ENCODE results near the gene SETBP1.
"Not testable (repeated sequence)": the region's sequence is repeated elsewhere in the genome, so short reads cannot be mapped to it uniquely, and the experiment has no call there.

Gene SETBP1

DNA sequence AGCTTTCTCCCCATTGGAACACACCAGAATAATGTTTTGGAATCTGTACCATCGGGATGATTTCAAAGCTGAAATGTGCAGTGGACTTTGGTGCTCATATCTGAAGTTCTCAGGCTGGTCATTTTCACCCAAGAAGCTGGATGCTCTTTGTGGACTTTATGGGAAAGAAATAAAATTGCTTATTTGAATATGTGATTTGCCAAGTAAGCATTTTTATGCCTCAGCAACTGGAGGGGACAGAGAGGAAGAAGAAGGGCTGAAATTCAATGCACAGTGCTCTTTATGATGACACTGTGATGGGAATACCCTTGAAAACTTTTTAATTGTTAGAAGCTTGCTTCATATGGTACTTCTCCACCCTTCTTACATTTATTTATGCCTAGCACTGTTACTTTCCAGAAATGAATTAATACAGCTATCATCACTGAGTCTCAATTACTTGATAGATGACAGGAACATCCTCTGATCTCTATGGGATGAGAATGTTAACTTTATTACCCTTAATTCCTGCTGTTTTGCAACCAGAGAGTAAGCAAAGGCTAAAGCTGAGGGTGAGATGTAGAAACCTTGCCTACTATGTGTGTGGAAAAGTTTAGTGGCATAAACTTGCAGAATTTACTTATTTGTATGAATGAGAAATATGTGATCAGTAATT, 23.6 kb downstream of the SETBP1 start:
- DNase-seq (ENCODE audit: low read depth): no peak

DNA sequence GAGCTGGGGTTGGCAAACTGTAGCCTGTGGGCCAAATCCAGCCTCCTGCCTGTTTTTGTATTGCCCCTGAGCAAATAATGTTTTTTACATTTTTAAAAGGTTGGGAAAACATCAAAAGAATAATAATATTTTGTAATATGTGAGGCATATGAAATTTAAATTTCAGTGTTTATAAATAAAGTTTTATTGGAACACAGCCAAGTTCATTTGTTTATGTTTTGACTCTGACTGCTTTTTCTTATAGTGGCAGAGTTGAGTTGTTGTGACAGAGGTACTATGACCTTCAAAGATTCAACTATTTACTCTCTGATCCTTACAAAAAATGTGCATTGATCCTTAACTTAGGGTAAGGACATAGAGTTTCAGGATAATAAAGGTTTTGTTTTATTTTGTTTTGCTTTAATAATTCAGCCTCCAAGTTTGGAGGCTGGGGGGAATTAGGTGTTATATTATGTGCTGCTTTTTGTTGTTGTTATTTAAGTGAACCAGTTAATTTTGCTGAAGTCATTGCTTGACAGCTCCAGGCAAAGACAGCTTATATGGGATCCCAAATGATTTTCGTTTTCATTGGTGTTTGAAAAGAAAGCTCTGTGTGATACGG, 24.5 kb downstream of the SETBP1 start:
- DNase-seq (ENCODE audit: low read depth): no peak

DNA sequence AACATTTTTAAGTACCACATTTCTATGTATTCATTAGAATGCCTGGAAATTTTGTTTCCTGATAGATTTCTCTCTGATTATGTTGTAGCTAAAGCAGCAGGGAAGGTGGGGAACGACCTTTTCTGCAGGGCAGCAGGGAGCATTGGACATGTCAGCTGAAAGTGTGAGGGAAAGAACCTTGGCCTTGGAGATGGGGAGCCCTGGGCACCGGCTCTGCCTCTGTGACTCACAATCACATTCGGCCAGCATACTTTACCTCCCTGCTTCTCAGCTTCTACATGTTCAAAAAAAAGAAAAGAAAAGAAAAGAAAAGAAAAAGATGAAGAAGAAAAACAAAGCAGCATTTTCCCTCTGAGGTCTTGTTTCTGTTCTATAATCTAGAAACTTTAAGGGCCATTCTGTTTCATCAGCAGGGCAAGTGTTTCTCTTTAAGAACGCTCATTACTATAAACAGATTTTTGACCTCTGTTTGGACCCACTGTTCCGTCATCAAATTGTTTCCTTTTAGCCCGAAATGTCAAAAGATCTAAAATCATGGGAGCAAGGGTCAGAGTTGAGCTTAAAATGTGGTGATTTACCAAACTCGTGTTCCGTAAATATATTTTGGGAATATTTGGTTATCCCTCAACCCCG, 27.9 kb downstream of the SETBP1 start:
- no peak for DNase-seq (ENCODE audit: low read depth)

DNA sequence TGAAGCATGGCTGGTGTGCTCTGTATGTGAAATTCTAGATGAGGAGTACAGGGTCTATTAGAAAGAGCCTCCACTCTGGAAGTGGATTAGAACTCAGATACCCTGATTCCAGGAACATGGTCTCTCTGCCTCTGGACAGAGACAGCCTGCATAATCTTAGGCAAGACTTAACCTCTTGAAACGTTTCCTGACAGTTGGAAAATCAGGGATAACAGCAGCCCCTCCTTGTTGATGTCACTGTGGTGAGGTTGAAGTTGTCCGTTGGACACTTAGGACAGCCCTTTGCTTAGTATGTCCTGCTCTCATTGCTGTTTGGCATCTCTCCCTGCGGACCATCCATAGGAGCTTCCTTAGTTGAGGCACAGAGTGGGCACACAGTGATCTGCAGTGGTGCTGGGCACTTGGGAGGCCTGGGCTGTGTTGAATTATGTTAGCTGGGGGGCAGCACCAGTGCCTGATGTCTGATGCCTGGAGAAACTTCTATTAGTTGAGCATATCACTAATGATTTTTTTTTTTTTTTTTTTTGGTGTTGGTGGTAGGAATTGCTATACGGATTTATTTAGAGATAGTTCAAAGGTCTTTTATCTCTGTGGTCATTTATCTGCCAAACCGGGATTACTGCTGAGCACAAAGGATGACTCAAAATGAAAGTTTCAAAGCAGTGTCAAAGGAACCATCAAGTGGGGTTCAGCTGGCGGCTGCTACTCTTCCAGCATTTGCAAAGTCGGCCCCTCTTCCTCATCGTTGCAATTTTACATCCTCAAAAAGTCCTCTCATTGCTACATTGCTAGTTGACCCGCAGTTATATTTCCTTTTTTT, 28.8 kb downstream of the SETBP1 start:
- DNase-seq (ENCODE audit: low read depth): no peak

DNA sequence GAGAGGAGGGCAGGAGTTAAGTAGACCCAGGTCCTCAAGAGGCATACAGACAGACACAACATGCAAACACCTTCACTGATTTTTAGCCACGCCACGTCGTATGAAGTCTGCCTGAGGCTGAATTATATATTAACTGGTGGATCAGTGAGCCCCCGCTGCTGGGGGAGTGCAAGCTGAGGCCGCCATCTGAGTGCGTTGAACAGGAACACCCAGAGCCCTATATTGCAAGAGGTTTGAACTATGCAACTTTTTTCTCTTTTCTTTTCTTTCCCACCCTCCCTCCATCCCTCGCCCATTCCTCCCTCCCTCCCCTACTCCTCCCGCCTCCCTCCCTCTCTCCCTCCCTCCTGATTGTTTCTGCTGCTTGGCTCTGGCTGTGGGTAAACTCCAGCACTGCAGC, 30.2 kb downstream of the SETBP1 start:
- DNase-seq (ENCODE audit: low read depth): no peak

DNA sequence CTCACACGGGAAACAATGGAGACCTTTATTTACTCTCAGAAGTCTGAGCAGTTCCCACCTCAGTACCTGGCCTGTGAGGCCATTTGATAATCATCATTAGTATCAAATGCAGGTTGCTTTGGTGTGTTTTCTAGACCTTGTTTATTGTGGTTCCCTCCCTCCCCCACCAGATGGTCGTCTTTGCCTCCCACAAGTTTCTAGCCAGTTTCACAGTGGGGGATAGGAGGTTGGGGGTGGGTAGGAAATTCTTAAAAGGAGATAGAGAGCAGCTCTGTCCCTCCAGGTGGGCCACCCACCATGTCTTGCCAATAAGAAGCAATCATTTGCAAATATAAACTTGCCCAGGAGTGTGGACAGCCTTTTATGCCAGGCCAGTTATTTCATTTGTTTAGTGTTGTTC, 31.3 kb downstream of the SETBP1 start:
- no peak for DNase-seq (ENCODE audit: low read depth)

DNA sequence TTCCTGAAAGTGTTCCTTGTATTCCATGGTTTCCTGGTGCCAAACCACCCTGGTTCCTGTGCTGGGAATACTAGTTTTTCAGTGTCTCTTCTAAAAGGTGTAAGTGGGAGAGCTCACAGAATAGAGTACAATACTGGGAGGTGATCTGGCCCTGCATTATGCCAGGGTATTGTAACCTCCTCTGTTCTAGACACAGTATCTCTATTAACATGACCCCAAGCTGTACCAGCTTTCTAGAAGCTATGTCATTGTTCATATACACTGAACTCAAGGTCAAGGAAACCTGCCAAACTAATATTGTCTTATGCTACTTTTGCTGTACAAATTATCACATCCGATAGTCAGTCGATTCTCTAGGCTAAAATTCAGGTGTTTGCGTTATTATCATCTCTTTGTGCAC, 32.7 kb downstream of the SETBP1 start:
- DNase-seq (ENCODE audit: low read depth): no peak

DNA sequence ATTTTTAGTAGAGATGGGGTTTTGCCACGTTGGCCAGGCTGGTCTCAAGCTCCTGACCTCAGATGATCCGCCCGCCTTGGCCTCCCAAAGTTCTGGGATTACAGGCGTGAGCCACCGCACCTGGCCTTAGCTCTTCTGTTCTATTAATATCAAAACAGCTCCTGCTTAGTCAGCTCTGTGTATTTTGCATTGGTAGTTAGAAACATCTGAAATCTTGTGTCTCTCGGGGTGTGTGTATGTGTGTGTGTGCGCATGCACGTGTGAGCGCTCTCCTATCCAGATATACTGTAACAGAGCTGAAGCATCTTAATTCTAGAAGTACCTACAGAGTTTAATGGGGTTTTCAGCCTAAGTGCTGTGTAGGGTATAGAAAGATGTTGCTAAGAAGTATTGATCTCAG, 33.7 kb downstream of the SETBP1 start:
- DNase-seq (ENCODE audit: low read depth): no peak

DNA sequence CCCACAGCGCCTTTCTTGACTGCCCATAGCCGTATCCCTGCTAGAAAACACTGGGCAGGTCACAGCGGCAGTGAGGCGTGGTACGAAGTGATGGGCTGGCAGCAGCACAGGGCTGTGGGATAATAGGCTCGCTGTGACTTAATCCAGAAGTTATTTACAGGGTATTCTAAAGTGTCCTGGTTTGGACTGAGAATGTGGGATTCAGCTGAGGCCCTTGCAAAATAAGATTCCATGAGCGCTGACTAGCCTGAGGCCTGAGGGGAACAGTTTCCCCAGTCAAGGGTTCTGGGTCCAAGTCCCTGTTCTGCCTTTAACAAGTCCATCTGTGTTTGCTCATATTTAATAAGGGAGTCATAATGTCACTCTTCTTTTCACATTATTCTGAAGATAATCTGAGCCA, 34.6 kb downstream of the SETBP1 start:
- DNase-seq (ENCODE audit: low read depth): no peak

DNA sequence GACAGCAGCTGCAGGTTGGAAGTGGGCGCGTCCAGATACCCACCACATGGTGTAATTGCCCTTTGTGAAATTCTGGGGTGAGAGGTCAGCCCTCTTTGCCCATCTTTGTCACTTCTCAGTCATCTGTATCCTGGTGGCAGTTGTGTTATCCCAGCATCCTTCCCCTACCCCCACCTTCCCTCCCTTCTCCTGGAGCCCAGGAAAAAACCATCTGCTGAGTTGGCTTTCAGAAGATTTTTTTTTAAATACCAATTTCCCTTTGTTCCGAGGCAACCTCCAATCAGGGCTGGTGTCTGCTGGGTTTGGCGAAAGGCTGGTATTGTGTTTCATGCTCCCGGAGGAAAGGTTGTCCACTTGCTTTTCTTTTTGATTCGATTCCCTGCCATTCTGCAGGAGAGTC, 35.2 kb downstream of the SETBP1 start:
- no peak for DNase-seq (ENCODE audit: low read depth)

DNA sequence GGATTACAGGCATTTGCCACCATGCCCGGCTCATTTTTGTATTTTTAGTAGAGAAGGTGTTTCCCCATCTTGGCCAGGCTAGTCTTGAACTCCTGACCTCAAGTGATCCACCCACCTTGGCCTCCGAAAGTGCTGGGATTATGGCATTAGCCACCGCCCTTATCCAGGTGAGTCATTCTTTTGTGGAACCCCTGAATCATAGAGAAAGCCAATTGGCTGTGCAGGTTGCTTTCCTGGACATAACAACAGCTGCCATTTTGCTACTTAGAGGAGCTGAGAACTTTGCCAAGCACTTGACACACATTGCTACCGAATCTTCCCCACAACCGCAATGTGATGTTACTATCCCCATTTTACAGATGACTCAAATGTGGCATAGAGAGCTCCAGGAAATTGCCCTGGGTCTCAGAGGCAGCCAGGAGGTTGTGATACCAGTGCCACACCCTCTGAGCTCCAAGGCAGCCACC, 36.0 kb downstream of the SETBP1 start:
- no peak for DNase-seq (ENCODE audit: low read depth)

DNA sequence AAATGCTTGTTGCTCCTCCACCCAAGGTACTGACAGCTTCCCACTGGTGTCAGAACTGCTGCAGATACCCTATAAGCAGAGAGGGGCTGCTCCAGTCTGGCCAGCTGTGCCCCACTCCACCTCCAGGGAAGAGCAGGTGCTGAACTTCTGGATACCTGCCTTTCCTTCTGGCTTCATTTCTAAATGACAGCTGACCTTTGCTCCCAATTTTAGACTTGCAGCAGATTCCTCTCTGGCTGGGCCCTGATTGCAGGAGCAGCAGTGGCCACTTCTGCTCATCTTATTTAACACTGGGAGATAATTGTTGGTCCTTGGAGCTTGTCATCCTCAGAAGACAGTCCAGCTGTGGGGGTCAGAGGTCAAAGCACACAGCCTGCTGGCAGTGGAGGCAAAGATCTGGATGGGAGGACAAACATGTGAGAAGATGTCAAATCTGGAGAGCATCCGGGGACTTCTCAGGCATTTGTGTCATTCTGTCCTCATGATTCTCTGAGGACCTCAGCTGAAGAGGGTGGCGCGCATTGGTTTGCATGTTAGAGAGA, 38.9 kb downstream of the SETBP1 start:
- DNase-seq (ENCODE audit: low read depth): no peak

DNA sequence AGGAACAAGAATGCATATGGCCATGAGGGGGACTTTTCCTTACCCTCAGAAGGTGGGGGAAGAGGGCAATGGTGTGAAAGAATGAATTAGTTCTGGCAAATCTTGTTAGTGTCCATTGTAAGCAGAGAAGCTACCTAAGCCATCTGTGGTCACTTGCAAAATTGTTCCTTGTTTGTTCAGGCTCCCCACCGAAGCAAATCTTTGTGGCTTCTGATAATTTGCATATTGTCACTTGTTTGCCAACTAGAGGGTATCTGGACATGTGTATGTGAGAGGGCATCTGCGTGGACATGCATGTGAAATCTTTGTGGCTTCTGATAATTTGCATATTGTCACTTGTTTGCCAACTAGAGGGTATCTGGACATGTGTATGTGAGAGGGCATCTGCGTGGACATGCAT, 41.1 kb downstream of the SETBP1 start:
- DNase-seq (ENCODE audit: low read depth): not testable (repeated sequence)

DNA sequence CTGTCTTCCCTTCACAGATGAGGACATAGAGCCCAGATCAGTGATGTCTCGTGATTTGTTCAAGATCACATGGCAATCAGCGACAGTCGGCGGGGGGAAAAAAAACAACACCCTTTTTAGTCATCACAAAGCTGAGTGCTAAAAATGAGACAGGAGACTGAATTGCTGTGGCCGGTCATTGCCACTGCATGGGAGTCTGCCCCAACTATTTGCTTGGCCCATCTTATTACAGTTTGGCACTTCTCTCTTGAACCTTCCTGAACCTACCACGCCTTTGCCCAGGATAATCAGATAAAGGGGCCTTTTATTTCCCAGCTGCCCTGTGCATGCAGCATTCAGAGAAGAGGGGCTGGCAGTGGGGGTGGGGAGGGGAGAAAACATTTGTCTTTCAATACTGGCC, 42.7 kb downstream of the SETBP1 start:
- no peak for DNase-seq (ENCODE audit: low read depth)

DNA sequence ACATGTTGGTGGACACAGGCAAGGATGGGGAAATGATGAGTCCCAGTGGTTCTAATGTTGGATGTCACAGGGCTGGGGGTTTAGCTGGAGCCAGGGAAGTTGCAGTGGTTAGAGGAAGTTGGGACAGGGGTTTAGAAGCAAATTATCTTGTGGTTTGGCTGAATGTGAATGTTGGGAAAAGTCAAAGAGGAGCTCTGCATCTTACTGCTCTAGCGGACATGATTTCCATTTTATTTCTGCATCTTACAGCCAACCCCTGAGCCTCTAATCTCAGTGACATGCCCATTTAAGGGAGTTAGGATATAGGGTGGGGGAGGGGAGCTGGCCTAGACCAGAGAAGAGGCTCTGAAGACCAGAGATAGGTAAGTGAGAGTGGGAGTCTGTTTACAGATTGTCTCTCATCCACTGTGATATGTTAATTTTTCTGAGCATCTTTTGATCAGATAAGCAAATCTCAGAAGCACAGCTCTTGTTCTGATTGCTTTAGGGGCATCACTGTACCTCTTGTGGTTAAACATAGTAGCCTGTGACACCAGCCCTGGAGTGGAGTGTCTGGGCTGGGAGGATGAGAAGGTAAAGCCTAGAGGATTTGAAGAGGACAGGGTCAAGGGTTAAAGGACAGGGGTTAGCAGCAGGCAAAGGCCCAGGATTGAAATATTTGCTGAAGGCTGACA, 43.6 kb downstream of the SETBP1 start:
- no peak for DNase-seq (ENCODE audit: low read depth)

DNA sequence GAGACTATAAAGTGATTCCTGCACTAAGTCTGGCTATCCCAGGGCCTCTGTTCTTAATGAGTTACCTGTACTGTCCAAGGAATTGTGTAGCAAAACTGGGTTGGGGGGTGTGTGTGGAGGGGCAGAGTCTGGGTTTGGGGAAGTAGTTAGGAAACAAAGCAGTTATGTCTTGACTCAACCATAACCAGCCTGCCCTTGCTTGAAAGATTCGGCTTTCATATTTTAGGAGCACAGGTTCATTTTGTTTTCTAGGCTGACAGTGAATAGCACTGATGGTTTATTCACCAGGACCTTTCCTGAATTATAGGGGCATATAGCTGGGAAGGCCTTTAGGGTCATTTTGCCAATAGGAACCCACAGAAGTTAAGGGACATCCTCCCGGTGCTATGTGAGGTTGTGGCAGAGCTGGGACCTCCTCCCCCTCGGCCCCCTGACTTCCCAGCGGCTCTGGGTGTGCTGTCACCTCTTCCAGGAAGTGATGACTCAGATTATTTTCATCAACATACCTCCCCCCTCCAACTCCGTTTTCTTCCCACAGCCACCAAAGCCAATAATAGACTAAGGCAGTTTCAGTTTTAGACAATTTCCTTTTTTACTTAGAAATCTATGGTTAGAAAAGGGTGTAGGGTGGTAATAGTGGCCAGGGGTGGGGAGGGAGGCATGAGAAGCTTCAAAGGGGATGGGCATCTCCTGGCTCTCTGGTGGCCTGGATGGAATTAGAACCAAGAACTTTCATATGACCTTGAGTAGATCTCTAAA, 44.8 kb downstream of the SETBP1 start:
- DNase-seq (ENCODE audit: low read depth): peak; percentile 61

DNA sequence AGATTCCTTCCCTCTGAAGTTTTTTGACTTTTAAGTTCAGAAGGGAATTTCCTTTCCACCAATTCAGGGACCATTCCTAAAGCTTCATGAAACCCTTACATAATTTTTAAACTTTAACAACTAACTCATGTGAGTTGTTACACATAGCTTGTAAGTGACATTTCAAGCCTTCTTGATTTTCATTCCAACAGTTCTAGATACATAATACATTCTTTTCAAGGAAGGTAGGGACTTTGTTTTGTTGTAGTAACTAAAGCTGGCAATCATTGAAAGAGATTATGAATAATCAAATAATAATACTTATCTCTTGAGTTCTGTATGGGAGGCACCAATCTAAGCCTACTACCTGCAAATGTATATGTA, 45.4 kb downstream of the SETBP1 start:
- no peak for DNase-seq (ENCODE audit: low read depth)

DNA sequence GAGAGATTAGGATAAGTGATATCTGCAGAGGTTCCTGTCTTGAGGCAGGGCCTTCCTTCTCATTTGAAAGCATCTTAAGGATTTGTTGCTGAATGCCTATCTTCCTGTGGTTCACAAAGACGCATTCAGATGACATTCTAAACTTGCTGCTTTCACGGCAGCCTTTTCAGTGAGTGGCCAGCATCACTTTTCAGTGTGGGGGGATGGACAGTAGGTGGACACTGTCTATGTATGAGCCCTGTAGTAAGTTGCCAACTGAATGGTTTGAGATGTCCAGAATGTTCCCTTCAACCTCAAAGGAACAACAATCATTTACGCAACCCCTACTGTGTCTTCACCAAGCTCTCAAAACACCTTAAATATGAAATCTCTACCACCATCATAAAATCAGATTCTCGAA, 46.6 kb downstream of the SETBP1 start:
- no peak for DNase-seq (ENCODE audit: low read depth)

DNA sequence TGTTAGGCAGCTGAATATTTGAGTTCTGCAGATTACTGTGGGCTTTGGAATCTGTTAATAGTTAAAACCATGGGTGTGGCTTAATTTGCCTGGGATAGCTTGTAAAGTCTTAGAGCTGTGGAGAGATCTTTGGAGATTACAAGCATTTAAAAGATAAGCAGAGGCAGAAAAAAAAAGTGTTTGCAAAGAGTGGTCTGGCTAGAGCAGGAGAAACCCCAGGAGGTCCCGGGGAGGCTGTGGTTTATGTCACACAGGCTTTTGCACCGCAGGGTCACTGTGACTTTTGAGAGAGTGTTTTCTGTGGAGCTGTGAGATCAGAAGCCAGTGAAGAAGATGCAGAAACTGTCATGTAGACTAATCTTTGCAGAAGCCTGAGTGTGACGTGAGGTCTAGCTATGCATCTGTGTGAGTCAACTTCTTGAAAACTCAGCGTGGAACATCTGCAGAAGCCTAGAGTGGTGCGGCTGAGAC, 49.0 kb downstream of the SETBP1 start:
- DNase-seq (ENCODE audit: low read depth): peak; percentile 31

DNA sequence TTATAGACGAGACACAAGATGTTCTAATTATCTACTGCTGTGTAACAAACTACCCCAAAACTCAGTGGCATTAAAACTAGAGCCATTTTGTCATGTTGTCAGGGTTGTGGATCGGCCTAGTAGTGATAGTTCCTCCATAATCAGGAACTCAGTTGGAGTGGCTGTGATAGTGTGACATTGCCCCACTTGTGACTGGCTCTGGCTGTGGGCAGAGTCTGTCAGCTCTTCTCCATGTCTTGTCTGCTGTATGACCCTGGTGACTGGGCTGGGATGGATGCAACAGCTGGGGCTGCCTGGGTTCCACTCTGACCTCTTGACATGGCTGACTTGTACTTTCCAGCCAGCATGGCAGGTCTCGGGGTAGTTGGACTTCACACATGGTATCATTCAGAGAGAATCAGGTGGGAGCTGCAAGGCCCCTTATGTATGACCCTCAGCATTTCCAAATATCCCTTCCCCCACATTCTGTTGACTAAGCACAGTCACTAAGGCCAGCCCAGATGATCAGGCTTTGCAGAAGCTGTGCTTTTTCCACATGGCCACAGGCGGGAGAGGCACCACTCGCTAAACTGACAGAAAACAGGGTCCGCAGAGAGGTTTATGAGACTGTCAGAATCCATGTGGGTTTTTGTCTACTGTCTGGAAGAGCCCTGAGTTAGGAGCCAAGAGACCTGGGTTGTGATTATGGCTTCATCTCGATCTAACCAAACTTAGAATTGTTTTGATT, 50.3 kb downstream of the SETBP1 start:
- no peak for DNase-seq (ENCODE audit: low read depth)

Data from activated gamma-delta T cell treated with anti-CD3 and anti-CD28 coated beads, Interleukin-2, amount 50 U/mL, for 16 hours (primary cell).